Ishikawa (cell line): Measurements from ENCODE around the gene GRIK4.

Source experiments
- CEBPB ChIP-seq: IDR thresholded peaks from 2 replicates; pipeline ENCODE4 v1.6.1; 2012
- CREB1 ChIP-seq: IDR thresholded peaks from 2 replicates; pipeline ENCODE4 v1.6.1; 2012; ENCODE audit warnings: low read depth
- EGR1 ChIP-seq: IDR thresholded peaks from 2 replicates; pipeline ENCODE4 v1.6.1; 2012
- EP300 ChIP-seq: IDR thresholded peaks from 2 replicates; pipeline ENCODE4 v1.6.1; 2012; ENCODE audit warnings: borderline replicate concordance
- FOXM1 ChIP-seq: IDR thresholded peaks from 2 replicates; pipeline ENCODE4 v1.6.1; 2012; ENCODE audit warnings: low read depth, borderline replicate concordance
- MAX ChIP-seq: IDR thresholded peaks from 2 replicates; pipeline ENCODE4 v1.6.1; 2012
- NFIC ChIP-seq: IDR thresholded peaks from 2 replicates; pipeline ENCODE4 v1.6.1; 2012
- RAD21 ChIP-seq: IDR thresholded peaks from 2 replicates; pipeline ENCODE4 v1.6.1; 2012; ENCODE audit warnings: low read depth
- REST ChIP-seq: IDR thresholded peaks from 2 replicates; pipeline ENCODE4 v1.6.1; 2012; ENCODE audit warnings: low read depth, mild to moderate bottlenecking
- TAF1 ChIP-seq: IDR thresholded peaks from 2 replicates; pipeline ENCODE4 v1.6.1; 2012; ENCODE audit warnings: low read depth, mild to moderate bottlenecking
- TCF12 ChIP-seq: IDR thresholded peaks from 2 replicates; pipeline ENCODE4 v1.6.1; 2012; ENCODE audit warnings: low read depth
- TEAD4 ChIP-seq: IDR thresholded peaks from 2 replicates; pipeline ENCODE4 v1.6.1; 2012
- USF1 ChIP-seq: IDR thresholded peaks from 2 replicates; pipeline ENCODE4 v1.6.1; 2012
- YY1 ChIP-seq: IDR thresholded peaks from 2 replicates; pipeline ENCODE4 v1.6.1; 2012; ENCODE audit warnings: low read depth
- ZBTB7A ChIP-seq: IDR thresholded peaks from 2 replicates; pipeline ENCODE4 v1.6.1; 2012; ENCODE audit warnings: low read depth

Gene GRIK4

GRCh38 chr11:120538707-120539106 lies 27.2 kb downstream of the GRIK4 start:
- TF ChIP-seq RAD21 (no peak), EGR1 (no peak), TEAD4 (no peak), ZBTB7A (no peak), CEBPB (no peak), FOXM1 (no peak), YY1 (no peak), CREB1 (no peak), REST (no peak), USF1 (no peak), TCF12 (no peak), EP300 (no peak), NFIC (no peak)

GRCh38 chr11:120539667-120540369 lies 28.3 kb downstream of the GRIK4 start:
- TF ChIP-seq YY1: no peak
- no peak for TF ChIP-seq CEBPB
- TF ChIP-seq REST: no peak
- no peak for TF ChIP-seq CREB1
- no peak for TF ChIP-seq EGR1
- no peak for TF ChIP-seq USF1
- TF ChIP-seq TEAD4: no peak
- no peak for TF ChIP-seq TCF12
- no peak for TF ChIP-seq EP300
- TF ChIP-seq ZBTB7A: no peak
- TF ChIP-seq RAD21: no peak
- TF ChIP-seq FOXM1: no peak
- TF ChIP-seq TAF1: no peak
- no peak for TF ChIP-seq MAX
- no peak for TF ChIP-seq NFIC

GRCh38 chr11:120540744-120541465 lies 29.4 kb downstream of the GRIK4 start:
- TF ChIP-seq FOXM1 (no peak), TAF1 (no peak), REST (no peak), EP300 (no peak)

- TF ChIP-seq REST (no peak), YY1 (no peak), EP300 (no peak), ZBTB7A (no peak), USF1 (no peak), TEAD4 (no peak), TCF12 (no peak), EGR1 (no peak), CREB1 (no peak), CEBPB (no peak), TAF1 (no peak), FOXM1 (no peak), RAD21 (no peak)
These were observed 32.1 kb downstream of the GRIK4 start for GRCh38 chr11:120543521-120544215.
